ENCODE data around the gene MACROD2.

Gene MACROD2

DNA sequence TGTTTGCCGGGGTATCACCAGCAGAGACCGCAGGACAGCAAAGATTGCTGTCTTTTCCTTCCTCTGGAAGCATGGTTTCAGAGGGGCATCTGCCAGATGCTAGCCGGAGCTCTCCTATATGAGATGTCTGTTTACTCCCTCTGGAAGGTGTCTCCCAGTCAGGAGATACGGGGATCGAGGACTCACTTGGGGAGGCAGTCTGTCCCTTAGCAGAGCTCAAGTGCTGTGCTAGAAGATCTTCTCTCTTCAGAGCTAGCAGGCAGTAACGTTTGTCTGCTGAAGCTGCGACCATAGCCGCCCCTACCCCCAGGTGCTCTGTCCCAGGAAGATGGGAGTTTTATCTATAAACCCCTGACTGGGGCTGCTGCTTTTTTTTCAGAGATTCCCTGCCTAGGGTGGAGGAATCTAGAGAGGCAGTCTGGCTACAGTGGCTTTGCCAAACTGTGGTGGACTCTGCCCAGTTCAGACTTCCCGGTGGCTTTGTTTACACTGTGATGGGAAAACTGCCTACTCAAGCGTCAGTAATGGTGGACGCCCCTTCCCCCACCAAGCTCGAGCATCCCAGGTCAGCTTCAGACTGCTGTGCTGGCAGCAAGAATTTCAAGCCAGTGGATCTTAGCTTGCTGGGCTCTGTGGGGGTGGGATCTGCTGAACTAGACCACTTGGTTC is 475.0 kb downstream of the MACROD2 start:
- in situ Hi-C loops (cut with HindIII; ENCODE audit: low sequenced_read_pairs): no loop called here
- DNase-seq (ENCODE audit: low read depth): no peak
- TF ChIP-seq, protein P1, sequence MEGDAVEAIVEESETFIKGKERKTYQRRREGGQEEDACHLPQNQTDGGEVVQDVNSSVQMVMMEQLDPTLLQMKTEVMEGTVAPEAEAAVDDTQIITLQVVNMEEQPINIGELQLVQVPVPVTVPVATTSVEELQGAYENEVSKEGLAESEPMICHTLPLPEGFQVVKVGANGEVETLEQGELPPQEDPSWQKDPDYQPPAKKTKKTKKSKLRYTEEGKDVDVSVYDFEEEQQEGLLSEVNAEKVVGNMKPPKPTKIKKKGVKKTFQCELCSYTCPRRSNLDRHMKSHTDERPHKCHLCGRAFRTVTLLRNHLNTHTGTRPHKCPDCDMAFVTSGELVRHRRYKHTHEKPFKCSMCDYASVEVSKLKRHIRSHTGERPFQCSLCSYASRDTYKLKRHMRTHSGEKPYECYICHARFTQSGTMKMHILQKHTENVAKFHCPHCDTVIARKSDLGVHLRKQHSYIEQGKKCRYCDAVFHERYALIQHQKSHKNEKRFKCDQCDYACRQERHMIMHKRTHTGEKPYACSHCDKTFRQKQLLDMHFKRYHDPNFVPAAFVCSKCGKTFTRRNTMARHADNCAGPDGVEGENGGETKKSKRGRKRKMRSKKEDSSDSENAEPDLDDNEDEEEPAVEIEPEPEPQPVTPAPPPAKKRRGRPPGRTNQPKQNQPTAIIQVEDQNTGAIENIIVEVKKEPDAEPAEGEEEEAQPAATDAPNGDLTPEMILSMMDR (IDR thresholded peaks at IDR 0.05; ENCODE audit: low read depth, low read length, missing control alignments): no peak
- no peak overlapping the region for H3K4me3 ChIP-seq (ENCODE audit: low read depth, low read length)

DNA sequence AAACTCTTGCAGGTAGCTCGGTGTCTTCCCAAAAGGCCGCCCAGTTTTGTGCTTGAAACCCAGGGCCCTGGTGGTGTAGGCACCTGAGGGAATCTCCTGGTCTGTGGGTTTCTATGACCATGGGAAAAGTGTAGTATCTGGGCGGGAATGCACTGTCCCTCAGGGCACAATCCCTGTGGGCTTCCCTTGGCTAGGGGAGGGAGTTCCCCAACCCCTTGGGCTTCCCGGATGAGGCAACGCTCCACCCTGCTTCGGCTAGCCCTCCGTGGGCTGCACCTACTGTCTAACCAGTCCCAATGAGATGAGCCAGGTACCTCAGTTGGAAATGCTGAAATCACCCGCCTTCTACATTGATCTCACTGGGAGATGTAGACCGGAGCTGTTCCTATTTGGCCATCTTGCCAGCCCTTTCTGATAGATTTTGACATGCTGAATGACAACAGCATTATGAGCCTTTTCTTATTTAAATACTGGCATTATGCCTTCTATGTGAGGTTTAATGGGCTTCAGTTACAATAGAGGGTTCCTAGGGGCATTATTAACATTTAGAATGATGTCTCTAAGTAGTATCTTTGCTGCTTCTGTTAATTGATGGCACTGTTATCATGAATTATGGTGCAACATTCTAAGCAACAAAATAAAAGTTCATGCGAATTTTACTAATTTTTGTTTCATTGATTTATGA is 475.8 kb downstream of the MACROD2 start:
- H3K4me3 ChIP-seq (ENCODE audit: low read depth, low read length): no peak overlapping the region
- DNase-seq (ENCODE audit: low read depth): no peak
- TF ChIP-seq, protein P1 (IDR thresholded peaks at IDR 0.05; ENCODE audit: low read depth, low read length, missing control alignments): no peak
- in situ Hi-C loops (cut with HindIII; ENCODE audit: low sequenced_read_pairs): no loop called here

GRCh38 chr20:14477125-14477524 is 481.8 kb downstream of the MACROD2 start:
- DNase-seq (ENCODE audit: low read depth): no peak
- H3K4me3 ChIP-seq (ENCODE audit: low read depth, low read length): no peak overlapping the region
- in situ Hi-C loops (cut with HindIII; ENCODE audit: low sequenced_read_pairs): no loop called here
- TF ChIP-seq, protein P1 (IDR thresholded peaks at IDR 0.05; ENCODE audit: low read depth, low read length, missing control alignments): no peak

DNA sequence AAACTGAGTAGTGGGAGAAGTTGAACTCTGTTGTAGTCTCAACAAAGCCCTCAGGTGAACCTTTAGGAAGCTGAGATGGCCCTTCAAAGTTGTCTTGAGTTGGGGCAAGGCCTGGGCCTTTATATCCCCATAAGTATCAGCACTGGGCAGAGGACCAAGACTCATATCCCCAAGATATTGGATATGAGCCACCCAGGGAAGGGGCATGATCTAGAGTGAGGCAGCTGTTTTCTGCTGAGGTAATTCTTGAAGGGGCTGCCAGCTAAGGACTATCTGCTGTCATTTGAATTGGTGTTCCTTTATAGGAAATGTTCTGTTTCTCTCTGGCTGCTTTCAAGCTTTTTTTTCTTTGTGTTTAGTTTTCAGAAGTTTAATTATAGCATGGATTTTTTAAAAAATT is 482.8 kb downstream of the MACROD2 start:
- no peak for DNase-seq (ENCODE audit: low read depth)
- TF ChIP-seq, protein P1 (IDR thresholded peaks at IDR 0.05; ENCODE audit: low read depth, low read length, missing control alignments): no peak
- no peak overlapping the region for H3K4me3 ChIP-seq (ENCODE audit: low read depth, low read length)
- in situ Hi-C loops (cut with HindIII; ENCODE audit: low sequenced_read_pairs): no loop called here

DNA sequence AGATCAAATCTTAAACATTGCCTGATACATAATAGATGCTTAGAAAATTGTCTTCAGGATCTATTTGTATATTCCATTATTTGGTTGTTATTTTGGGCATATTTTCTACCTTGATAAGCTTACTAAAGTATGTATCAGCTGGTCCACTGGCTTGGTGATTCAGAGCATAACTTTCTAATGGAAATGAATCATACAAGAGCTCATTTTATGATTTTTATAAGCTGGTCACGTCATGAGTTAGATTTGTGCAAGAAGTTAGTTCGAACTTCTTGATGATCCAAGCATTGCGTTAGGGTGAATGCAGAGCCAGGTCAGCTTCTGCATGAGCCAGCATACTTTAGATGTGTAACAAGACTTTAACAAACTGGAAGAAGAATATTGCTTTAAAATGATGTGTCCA is 486.5 kb downstream of the MACROD2 start:
- in situ Hi-C loops (cut with HindIII; ENCODE audit: low sequenced_read_pairs): no loop called here
- no peak for DNase-seq (ENCODE audit: low read depth)
- TF ChIP-seq, protein P1 (IDR thresholded peaks at IDR 0.05; ENCODE audit: low read depth, low read length, missing control alignments): no peak
- H3K4me3 ChIP-seq (ENCODE audit: low read depth, low read length): no peak overlapping the region

- TF ChIP-seq, protein P1 (IDR thresholded peaks at IDR 0.05; ENCODE audit: low read depth, low read length, missing control alignments): no peak
- in situ Hi-C loops (cut with HindIII; ENCODE audit: low sequenced_read_pairs): no loop called here
- no peak for DNase-seq (ENCODE audit: low read depth)
- no peak overlapping the region for H3K4me3 ChIP-seq (ENCODE audit: low read depth, low read length)
Measured at GRCh38 chr20:14488212-14488611, 492.9 kb downstream of the MACROD2 start.

All from astrocyte of the cerebellum (primary cell).